Testis (tissue), 3 donors: ENCODE measurements around the gene IDH3B. TPM values are rescaled to one million over a fixed set of nuclear protein-coding genes. Genes with fewer than 3 reads are reported as not detected.

Experiments
- DNase-seq: peaks from one replicate; pipeline ENCODE4 v3.0.0-alpha.2; 2019
- H3K27ac ChIP-seq, 2 donors: fragments of 200-600 bp; sonication (generic); one replicate each; pipeline ENCODE4 v1.5.1; 2019
- H3K27me3 ChIP-seq: fragments of 200-600 bp; sonication (generic); one replicate; pipeline ENCODE4 v1.5.1; 2019
- H3K36me3 ChIP-seq: fragments of 200-600 bp; sonication (generic); one replicate; pipeline ENCODE4 v1.5.1; 2017; ENCODE audit warnings: low read depth; ENCODE audit errors: missing control alignments
- H3K4me1 ChIP-seq: fragments of 200-600 bp; sonication (generic); one replicate; pipeline ENCODE4 v1.5.1; 2019
- H3K4me3 ChIP-seq, 2 donors: fragments of 200-600 bp; sonication (generic); one replicate each; pipeline ENCODE4 v1.5.1; 2017 to 2019
- H3K9me3 ChIP-seq: fragments of 200-600 bp; sonication (generic); one replicate; pipeline ENCODE4 v1.5.1; 2017
- POLR2A ChIP-seq: fragments of 450-650 bp; IDR thresholded peaks from one replicate; pipeline ENCODE4 v1.6.1; 2017; ENCODE audit warnings: antibody characterized with exemption, mild to moderate bottlenecking, moderate library complexity
- WGBS, 2 donors: methylation state at CpG; one replicate each; pipeline ENCODE4 v1.1.5; 2018; 5-methylcytosine and 5-hydroxymethylcytosine counted together
- intact Hi-C: fragments of 100-400 bp; cut with DNase I; formaldehyde crosslinking; loops from one replicate; pipeline ENCODE4 v1.15.1; 2023; ENCODE audit warnings: low total_unique reads
- polyA plus RNA-seq: library from polyadenylated mRNA; stranded (reverse); fragments of 350-450 nt; fragmentation: Illumina TruSeq; extraction: RNeasy Lipid Tissue Mini Kit (QIAGEN cat#74804); gene quantifications from one replicate; pipeline ENCODE4 v1.2.3, GENCODE V29; 2014; ENCODE audit warnings: low read depth, low replicate concordance; ENCODE audit not compliant: insufficient read depth
- total RNA-seq, 2 donors: library from RNA; depleted of rRNA; stranded (reverse); fragments of >200 nt; gene quantifications; one replicate each; pipeline ENCODE4 v1.2.3, GENCODE V29; 2016
- TF ChIP-seq, protein P1 (sequence below), 3 experiments: fragments of 450-650 bp in 2 of 3; fragments of 200-600 bp in 1 of 3; sonication (generic) in 1 of 3; IDR thresholded peaks; one replicate each; pipeline ENCODE4 v1.5.1; 2016 to 2019; ENCODE audit warnings: antibody characterized with exemption in 3 of 3, mild to moderate bottlenecking in 2 of 3, moderate library complexity in 1 of 3

Gene IDH3B
- total and polyA plus RNA-seq, 3 donors from 2014 or later: 90.6 to 123 (median 105) TPM

DNA sequence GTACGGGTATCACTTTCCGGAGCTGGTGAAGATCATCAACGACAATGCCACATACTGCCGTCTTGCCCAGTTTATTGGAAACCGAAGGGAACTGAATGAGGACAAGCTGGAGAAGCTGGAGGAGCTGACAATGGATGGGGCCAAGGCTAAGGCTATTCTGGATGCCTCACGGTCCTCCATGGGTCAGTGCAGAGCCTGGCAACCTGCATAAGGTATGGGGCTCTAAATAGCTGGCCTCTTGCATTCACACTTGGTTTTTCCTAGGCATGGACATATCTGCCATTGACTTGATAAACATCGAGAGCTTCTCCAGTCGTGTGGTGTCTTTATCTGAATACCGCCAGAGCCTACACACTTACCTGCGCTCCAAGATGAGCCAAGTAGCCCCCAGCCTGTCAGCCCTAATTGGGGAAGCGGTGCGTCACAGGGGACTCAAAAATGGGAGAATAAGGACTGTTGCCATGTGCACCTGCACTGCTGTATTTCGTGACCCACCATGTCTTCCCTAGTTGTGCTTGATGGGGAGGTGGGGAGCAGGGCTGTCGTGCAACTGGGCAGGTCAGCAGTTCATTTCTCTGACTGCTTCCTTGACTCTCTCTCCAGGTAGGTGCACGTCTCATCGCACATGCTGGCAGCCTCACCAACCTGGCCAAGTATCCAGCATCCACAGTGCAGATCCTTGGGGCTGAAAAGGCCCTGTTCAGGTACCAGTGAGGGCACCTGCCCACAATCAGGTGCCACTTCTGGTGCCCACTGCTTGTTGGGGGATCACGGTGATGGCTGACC lies 8.5 kb downstream of the IDH3B start:
- DNase-seq: no peak
- Histone ChIP-seq H3K27ac (no peak overlapping the region), H3K36me3 (no peaks in the 10 kb centered on the region), H3K4me3 (no peak overlapping the region), H3K9me3 (no peaks in the 10 kb centered on the region), H3K27me3 (no peaks in the 10 kb centered on the region), H3K4me1 (peaks cover 10% of the 10 kb centered on the region)
- intact Hi-C loops: no loop called here
- WGBS, 2 donors: 88 to 92% methylated on average over 16 to 17 of the region's 17 CpGs
- TF ChIP-seq, protein P1, sequence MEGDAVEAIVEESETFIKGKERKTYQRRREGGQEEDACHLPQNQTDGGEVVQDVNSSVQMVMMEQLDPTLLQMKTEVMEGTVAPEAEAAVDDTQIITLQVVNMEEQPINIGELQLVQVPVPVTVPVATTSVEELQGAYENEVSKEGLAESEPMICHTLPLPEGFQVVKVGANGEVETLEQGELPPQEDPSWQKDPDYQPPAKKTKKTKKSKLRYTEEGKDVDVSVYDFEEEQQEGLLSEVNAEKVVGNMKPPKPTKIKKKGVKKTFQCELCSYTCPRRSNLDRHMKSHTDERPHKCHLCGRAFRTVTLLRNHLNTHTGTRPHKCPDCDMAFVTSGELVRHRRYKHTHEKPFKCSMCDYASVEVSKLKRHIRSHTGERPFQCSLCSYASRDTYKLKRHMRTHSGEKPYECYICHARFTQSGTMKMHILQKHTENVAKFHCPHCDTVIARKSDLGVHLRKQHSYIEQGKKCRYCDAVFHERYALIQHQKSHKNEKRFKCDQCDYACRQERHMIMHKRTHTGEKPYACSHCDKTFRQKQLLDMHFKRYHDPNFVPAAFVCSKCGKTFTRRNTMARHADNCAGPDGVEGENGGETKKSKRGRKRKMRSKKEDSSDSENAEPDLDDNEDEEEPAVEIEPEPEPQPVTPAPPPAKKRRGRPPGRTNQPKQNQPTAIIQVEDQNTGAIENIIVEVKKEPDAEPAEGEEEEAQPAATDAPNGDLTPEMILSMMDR (IDR thresholded peaks at IDR 0.05): no peak
- TF ChIP-seq POLR2A: no peak

DNA sequence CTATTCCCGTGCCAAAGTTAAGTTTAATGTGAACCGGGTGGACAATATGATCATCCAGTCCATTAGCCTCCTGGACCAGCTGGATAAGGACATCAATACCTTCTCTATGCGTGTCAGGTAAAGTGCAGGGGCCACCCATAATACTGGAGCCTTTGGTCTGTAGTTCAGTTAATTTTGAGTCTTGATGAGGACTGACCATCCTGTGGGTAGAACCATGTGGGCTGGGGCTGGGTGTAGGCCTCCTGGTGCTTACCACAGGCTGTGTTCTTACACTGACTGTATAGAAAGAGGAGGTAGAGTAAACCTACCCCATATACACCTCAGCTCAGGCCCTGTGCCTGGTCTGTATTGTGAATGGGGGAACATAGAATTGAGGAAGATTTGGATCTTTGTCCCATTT lies 9.2 kb downstream of the IDH3B start:
- H3K36me3 ChIP-seq: no peaks in the 10 kb centered on the region
- H3K4me3 ChIP-seq: no peak overlapping the region
- WGBS, 2 donors: 90 to 92% methylated on average over 3 of the region's 3 CpGs
- intact Hi-C loops: no loop called here
- DNase-seq: no peak
- H3K27ac ChIP-seq: no peak overlapping the region
- H3K4me1 ChIP-seq: peaks cover 10% of the 10 kb centered on the region
- H3K27me3 ChIP-seq: no peaks in the 10 kb centered on the region
- H3K9me3 ChIP-seq: no peaks in the 10 kb centered on the region
- TF ChIP-seq POLR2A: no peak
- TF ChIP-seq, protein P1 (IDR thresholded peaks at IDR 0.05): no peak

DNA sequence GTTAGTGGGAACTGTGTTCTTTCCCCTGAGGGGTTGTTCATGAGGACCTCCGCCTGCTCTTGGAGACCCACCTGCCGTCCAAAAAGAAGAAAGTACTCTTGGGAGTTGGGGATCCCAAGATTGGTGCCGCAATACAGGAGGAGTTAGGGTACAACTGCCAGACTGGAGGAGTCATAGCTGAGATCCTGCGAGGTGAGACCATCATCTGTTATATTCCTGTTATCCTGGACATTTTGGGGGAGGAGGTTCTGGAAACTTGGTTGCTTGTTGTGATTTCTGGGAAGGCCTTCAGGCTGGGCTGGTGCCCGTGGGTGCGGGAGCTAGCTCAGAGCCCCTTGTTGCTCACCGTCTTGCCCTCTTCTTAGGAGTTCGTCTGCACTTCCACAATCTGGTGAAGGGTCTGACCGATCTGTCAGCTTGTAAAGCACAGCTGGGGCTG lies 9.6 kb downstream of the IDH3B start:
- Histone ChIP-seq H3K4me1 (peaks cover 10% of the 10 kb centered on the region), H3K9me3 (no peaks in the 10 kb centered on the region), H3K27me3 (no peaks in the 10 kb centered on the region), H3K27ac (no peak overlapping the region), H3K36me3 (no peaks in the 10 kb centered on the region), H3K4me3 (no peak overlapping the region)
- intact Hi-C loops: no loop called here
- 74 to 86% methylated on average over 7 to 9 of the region's 9 CpGs for WGBS, 2 donors
- DNase-seq: no peak
- TF ChIP-seq, protein P1 (IDR thresholded peaks at IDR 0.05): no peak
- TF ChIP-seq POLR2A: no peak

DNA sequence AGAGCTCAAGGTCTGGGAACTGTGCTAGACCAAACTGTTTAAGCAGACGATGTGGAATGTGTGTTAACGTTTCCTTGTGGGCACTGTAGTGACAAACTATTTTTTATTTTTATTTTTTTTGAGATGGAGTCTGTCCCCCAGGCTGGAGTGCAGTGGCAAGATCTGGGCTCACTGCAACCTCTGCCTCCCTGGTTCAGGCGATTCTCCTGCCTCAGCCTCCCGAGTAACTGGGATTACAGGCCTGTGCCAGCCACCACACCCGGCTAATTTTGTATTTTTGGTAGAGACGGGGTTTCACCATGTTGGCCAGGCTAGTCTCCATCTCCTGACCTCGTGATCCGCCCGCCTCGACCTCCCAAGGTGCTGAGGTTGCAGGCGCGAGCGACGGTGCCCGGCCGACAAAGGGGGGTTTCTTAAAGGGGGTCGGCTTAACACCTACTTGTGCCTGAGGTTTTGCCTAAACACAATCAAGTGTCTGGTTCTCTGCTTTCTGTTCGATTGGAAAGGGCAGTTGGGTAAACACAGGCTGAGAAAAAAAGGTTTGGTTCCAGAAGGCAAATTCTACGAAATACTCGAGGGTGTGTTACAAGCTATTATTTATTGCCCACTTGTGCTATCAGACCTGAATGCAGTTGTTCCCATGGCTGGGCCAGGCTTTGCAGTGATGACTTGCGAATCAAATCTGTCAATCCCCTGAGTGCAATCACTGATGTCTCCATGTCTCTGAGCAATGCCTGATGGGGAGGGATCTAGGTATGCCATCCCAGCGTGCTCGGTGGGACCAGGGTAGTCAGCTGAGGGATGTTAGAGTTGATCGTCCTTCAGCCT lies 10.2 kb downstream of the IDH3B start:
- DNase-seq: no peak
- Histone ChIP-seq H3K4me3 (peak overlapping the region; percentile 71 to 88), H3K27ac (peak overlapping the region in 1 of 2 donors; percentile 86), H3K27me3 (no peaks in the 10 kb centered on the region), H3K9me3 (no peaks in the 10 kb centered on the region), H3K36me3 (no peaks in the 10 kb centered on the region), H3K4me1 (peaks cover 10% of the 10 kb centered on the region)
- WGBS, 2 donors: 30 to 33% methylated on average over 24 of the region's 24 CpGs
- TF ChIP-seq, protein P1 (IDR thresholded peaks at IDR 0.05): no peak
- no peak for TF ChIP-seq POLR2A
- intact Hi-C loops: no loop called here
